ENCODE data around the gene EXD3. TPM values are rescaled to one million over a fixed set of nuclear protein-coding genes. Genes with fewer than 3 reads are reported as not detected.

EXD3 gene
- total RNA-seq, 1 donor = 7.3 TPM

DNA sequence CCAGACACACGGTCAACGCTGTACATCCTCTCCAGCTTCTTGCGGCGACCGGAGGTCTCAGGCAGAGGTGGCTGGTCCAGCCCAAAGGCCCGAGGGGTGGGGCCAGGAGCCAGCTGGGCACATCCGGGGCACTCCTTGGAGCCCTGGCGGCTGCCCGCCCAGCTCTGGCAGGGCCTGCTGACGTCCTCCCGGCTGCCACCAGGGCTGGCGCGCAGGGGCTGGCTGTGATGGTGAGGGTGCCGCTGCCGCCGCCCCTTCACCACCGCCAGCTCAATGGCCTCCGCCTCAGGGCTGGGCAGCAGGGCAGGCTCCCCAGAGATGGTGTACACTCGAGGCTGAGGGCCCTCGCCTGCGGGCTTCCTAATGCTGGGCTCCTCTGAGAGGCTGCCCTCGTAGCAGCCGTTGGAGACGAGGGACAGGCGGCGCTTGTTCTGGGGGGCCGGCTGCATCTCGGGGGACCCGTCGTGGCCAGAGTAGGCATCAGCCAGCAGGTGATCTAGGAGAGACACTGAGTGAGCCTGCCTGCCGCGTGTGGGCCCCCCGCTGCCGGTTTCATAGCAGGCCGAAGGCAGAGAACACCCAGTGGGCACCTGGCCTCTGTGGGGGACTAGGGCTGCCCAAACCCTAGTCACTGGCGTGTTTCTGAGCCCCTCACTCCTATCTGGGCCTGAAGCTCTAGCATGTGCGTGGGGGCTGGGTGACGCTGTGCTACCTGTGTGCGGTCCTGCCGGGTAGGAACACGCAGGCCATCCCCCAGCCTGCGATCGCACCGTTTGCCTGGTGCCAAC, 34.6 kb upstream of the EXD3 start:
- no peak for DNase-seq (ENCODE audit: low read depth)
- peak overlapping the region; percentile 71 for H3K4me3 ChIP-seq (ENCODE audit: low read depth, low read length)
- TF ChIP-seq, protein P1, sequence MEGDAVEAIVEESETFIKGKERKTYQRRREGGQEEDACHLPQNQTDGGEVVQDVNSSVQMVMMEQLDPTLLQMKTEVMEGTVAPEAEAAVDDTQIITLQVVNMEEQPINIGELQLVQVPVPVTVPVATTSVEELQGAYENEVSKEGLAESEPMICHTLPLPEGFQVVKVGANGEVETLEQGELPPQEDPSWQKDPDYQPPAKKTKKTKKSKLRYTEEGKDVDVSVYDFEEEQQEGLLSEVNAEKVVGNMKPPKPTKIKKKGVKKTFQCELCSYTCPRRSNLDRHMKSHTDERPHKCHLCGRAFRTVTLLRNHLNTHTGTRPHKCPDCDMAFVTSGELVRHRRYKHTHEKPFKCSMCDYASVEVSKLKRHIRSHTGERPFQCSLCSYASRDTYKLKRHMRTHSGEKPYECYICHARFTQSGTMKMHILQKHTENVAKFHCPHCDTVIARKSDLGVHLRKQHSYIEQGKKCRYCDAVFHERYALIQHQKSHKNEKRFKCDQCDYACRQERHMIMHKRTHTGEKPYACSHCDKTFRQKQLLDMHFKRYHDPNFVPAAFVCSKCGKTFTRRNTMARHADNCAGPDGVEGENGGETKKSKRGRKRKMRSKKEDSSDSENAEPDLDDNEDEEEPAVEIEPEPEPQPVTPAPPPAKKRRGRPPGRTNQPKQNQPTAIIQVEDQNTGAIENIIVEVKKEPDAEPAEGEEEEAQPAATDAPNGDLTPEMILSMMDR (IDR thresholded peaks at IDR 0.05; ENCODE audit: insufficient read depth, low read depth, low read length) = no peak

DNA sequence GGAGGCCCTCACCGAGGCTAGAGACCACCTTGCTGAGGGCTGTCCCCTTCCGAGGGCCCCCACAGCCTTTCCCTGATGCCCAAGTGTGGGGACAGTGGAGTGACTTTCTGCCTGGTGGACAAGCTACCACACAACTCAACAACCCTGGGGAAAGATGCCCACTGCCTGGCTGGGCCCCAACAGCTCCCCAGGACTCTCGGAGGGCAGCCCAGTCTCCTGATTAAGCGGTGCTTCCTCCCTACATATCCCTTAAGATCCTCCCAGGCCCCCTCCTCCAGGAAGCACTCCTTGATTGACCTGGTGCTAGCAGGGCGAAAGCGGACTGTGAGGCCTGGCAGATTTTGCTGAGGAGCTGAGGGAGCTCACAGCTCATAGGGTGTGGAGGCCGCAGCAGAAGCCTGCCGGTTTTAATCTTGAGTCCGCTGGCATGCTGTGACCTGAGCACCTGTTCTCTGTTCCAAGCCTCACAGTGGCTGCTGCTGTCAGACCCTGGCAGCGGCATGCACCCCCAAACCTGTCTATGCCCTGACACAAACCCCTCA, 34.0 kb upstream of the EXD3 start:
- TF ChIP-seq, protein P1 (IDR thresholded peaks at IDR 0.05; ENCODE audit: insufficient read depth, low read depth, low read length) = no peak
- H3K4me3 ChIP-seq (ENCODE audit: low read depth, low read length) = no peak overlapping the region
- no peak for DNase-seq (ENCODE audit: low read depth)

DNA sequence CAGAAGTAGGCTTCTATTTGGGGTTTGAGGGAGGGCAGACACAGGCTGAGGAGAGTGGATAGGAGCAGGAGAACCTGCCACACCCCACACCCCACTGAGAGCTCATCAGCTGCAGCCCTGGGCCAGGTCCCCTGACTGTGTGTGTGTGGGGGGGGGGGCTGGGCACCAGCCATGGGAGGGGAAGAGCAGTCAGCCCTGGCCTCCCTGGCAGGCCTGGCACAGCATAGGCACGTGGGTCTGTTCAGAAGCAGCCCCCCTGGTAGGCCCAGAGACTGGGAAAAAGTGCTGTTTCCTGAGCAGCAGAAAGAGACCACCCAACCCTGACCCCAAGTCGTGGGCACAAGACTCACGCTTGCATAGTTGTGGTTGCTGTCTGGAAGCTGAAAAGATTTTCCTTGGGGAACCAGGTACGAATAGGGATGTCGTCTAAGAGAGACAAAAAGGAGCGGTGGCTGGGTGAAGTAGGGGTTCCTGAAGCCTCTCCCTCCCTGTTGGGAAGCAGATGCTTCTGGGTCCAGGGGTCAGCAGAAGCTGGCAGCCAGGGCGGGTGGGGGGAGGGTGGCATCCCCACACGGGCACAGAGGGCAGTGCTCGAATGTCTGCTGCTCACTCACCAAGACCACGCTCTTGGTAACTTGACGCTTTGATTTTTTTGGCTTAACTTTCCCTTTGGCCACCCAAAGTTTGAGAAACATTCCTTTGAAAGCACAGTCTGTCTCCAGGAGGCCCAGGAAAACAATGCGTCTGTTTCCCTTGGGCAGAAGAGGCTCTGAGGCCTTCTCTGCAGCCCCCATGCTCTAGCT, 33.3 kb upstream of the EXD3 start:
- DNase-seq (ENCODE audit: low read depth) = no peak
- TF ChIP-seq, protein P1 (IDR thresholded peaks at IDR 0.05; ENCODE audit: insufficient read depth, low read depth, low read length) = no peak
- no peak overlapping the region for H3K4me3 ChIP-seq (ENCODE audit: low read depth, low read length)

DNA sequence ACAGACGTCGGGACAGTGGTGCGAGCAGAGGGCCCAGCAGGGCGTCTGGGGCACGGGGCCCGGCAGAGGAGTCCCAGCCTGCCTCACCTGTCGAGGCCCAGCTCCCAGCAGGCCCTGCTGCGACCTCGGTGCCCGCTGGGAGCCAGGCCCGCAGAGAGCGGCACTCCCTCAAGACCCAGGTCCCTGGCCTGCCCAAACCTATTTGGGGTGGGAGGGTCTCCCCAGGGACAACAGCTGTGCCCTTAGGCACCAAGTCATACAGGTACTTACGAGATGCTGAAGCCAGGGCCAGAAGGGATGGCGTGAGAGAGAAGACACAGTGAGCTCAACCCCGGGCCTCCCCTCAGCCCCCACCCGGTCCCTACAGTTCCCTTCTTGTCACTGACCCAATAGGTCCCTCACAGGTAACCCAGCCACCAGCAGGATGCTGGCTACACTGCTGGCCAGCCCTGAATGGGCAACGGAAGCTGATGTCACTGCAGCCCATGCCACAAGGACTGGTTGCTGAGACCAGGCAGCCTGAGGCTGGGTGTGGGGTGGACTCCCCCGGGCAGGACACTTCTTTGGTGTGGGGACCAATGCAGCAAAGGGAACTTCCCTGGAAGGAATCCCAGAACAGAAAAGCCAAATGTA, 32.5 kb upstream of the EXD3 start:
- DNase-seq (ENCODE audit: low read depth) = no peak
- TF ChIP-seq, protein P1 (IDR thresholded peaks at IDR 0.05; ENCODE audit: insufficient read depth, low read depth, low read length) = no peak
- H3K4me3 ChIP-seq (ENCODE audit: low read depth, low read length) = no peak overlapping the region

DNA sequence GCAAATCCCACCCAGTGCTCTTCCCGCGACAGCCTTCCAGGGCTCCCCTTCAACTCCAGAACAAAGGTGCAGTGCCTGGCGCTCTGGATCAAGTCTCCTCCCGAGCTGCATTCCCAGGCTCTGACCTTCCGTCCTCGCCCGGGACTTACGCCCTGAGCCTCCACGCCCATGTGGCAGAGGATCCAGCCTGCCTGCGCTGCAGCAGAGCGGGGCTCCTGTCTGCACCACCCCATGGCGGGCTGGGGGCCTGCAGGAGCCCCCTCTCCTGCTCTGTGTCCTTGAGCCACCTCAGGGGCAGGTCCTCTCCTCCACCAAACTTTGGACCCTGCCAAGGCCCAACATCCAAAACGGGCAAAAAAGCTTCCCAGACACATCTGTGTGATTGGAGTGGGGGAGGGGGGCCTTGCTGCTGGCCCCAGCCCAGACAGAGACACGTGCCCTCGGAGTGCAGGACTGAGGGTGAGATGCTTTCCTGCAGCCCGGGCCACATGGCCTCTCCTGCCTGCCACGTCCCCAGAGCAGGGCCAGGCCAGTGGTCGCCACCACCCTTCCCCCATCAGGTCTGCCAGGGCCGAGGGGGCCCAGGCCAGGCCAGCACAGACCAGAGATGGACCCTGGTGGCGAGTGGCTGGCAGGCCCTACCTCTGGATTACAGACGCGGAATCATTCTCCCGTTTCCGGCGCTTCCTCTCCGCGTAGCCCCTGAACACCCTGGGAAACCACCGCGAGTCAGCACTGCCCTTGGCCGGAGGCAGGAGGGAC, 31.8 kb upstream of the EXD3 start:
- DNase-seq (ENCODE audit: low read depth) = peak; percentile 43
- TF ChIP-seq, protein P1 (IDR thresholded peaks at IDR 0.05; ENCODE audit: insufficient read depth, low read depth, low read length) = no peak
- H3K4me3 ChIP-seq (ENCODE audit: low read depth, low read length) = no peak overlapping the region

DNA sequence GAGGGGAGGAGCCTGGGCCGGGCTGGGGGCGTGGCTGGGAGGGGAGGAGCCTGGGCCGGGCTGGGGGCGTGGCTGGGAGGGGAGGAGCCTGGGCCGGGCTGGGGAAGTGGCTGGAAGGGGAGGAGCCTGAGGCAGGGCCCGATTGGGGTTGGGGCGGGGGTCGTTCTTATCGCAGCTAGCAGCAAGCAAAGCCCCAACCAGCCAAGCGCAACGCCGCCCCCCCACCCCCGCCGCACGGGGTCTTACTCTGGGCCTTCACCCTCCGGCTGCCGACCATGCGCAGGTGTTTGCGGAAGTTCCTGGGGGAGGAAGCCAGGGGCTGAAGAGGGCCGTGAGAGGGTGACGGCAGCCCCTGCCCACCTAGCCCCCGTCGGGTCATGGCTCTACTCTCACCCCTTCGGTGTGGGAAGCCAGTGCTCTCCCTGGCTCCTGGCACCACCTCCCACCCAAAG, 31.2 kb upstream of the EXD3 start:
- peak; percentile 28 for DNase-seq (ENCODE audit: low read depth)
- peak overlapping the region; percentile 21 for H3K4me3 ChIP-seq (ENCODE audit: low read depth, low read length)
- TF ChIP-seq, protein P1 (IDR thresholded peaks at IDR 0.05; ENCODE audit: insufficient read depth, low read depth, low read length) = no peak
